ENCODE data around the gene BST1. TPM values are rescaled to one million over a fixed set of nuclear protein-coding genes. Genes with fewer than 3 reads are reported as not detected.

Gene BST1
- total and polyA plus RNA-seq, 3 donors from 2014 or later, result 1.1 to 6.9 (median 1.6) TPM

- H3K27me3 ChIP-seq, result no peaks in the 10 kb centered on the region
- no peaks in the 10 kb centered on the region for H3K36me3 ChIP-seq (ENCODE audit: low read depth, missing control alignments)
- intact Hi-C loops (cut with DNase I; ENCODE audit: low total_unique reads), result no loop called here
- H3K27ac ChIP-seq, result no peak overlapping the region
- H3K9me3 ChIP-seq, result no peaks in the 10 kb centered on the region
- WGBS, 2 donors, result 86 to 96% methylated on average over 2 of the region's 2 CpGs
- H3K4me1 ChIP-seq, result peaks cover 16% of the 10 kb centered on the region
- no peak for DNase-seq
- no peak overlapping the region for H3K4me3 ChIP-seq
- no peak for TF ChIP-seq POLR2A (IDR thresholded peaks at IDR 0.05)
- TF ChIP-seq, protein P1, sequence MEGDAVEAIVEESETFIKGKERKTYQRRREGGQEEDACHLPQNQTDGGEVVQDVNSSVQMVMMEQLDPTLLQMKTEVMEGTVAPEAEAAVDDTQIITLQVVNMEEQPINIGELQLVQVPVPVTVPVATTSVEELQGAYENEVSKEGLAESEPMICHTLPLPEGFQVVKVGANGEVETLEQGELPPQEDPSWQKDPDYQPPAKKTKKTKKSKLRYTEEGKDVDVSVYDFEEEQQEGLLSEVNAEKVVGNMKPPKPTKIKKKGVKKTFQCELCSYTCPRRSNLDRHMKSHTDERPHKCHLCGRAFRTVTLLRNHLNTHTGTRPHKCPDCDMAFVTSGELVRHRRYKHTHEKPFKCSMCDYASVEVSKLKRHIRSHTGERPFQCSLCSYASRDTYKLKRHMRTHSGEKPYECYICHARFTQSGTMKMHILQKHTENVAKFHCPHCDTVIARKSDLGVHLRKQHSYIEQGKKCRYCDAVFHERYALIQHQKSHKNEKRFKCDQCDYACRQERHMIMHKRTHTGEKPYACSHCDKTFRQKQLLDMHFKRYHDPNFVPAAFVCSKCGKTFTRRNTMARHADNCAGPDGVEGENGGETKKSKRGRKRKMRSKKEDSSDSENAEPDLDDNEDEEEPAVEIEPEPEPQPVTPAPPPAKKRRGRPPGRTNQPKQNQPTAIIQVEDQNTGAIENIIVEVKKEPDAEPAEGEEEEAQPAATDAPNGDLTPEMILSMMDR (IDR thresholded peaks at IDR 0.05), result no peak
These were observed 44.1 kb upstream of the BST1 start for GRCh38 chr4:15658781-15659180.

DNA sequence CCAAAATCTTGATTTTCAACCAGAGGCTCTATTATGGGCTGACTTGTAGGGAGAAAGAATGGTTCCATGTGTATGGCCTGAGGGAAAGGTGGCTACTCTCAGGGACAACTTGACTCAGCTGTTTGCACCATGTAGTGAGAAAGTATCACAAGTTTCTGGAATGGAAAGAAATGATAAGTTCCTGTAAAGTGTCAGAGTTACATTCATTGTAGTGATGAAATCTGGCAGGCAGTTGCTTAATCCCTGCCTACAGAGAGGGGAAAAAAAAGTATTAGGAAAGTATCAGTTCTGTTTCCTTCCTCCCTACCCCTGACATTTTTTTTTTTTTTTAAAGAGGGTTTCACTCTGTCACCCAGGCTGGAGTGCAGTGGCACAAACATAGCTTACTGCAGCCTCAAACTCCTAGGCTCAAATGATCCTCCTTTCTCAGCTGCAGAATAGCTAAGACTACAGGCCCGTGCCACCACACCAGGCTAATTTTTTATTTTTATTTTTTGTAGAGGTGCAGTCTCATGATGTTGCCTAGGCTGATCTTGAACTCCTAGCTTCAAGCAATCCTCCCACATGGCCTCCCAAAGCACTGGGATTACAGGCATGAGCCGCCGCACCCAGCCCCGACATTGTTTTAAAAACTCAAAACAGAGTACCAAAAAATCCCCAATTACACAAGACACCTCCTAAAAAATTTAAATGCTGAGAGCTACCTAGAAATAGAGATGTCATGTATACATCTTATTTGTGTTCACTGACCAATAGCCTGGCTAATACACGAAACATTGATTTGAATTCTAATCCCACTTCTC lies 42.9 kb upstream of the BST1 start:
- Histone ChIP-seq H3K4me3 (no peak overlapping the region), H3K36me3 (ENCODE audit: low read depth, missing control alignments) (no peaks in the 10 kb centered on the region), H3K4me1 (peaks cover 16% of the 10 kb centered on the region), H3K27ac (peak overlapping the region in 1 of 2 donors; percentile 15), H3K9me3 (no peaks in the 10 kb centered on the region), H3K27me3 (no peaks in the 10 kb centered on the region)
- intact Hi-C loops (cut with DNase I; ENCODE audit: low total_unique reads), result no loop called here
- DNase-seq, result no peak
- 86 to 90% methylated on average over 5 of the region's 5 CpGs for WGBS, 2 donors
- TF ChIP-seq, protein P1 (IDR thresholded peaks at IDR 0.05), result no peak
- no peak for TF ChIP-seq POLR2A (IDR thresholded peaks at IDR 0.05)

DNA sequence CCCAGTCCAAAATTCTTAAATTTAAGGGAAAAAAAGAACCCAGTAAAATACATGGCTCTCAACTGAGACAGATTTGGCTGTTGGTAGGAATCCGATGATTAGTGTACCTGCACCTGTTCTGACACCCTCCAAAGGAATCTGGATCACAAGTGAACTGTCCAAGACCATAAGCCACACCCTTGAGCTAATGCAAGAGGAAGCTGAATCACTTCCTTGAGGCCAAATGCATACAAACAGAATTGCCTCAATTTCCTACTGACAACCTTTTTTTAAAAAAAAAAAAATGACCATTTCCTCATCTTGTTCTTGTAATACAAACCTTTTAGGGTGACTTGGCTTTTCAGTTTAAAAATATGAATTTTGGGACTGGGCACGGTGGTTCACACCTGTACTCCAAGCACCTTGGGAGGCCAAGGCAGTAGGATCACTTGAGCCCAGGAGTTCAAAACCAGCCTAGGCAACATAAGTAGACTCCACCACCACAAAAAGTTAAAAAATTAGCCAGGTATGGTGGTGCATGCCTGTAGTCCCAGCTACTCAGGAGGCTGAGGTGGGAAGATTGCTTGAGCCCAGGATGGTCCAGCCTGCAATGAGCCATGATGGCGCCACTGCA lies 37.0 kb upstream of the BST1 start:
- no peak overlapping the region for H3K27ac ChIP-seq
- no peaks in the 10 kb centered on the region for H3K27me3 ChIP-seq
- no peak for TF ChIP-seq POLR2A (IDR thresholded peaks at IDR 0.05)
- TF ChIP-seq, protein P1 (IDR thresholded peaks at IDR 0.05), result no peak
- H3K9me3 ChIP-seq, result no peaks in the 10 kb centered on the region
- intact Hi-C loops (cut with DNase I; ENCODE audit: low total_unique reads), result no loop called here
- H3K36me3 ChIP-seq (ENCODE audit: low read depth, missing control alignments), result no peaks in the 10 kb centered on the region
- H3K4me1 ChIP-seq, result peaks cover 6% of the 10 kb centered on the region
- no peak overlapping the region for H3K4me3 ChIP-seq
- 88 to 92% methylated on average over 3 of the region's 3 CpGs for WGBS, 2 donors
- DNase-seq, result no peak

- Histone ChIP-seq H3K4me3 (no peak overlapping the region), H3K27ac (no peak overlapping the region), H3K36me3 (ENCODE audit: low read depth, missing control alignments) (no peaks in the 10 kb centered on the region), H3K27me3 (no peaks in the 10 kb centered on the region), H3K9me3 (no peaks in the 10 kb centered on the region), H3K4me1 (peaks cover 6% of the 10 kb centered on the region)
- intact Hi-C loops (cut with DNase I; ENCODE audit: low total_unique reads), result no loop called here
- TF ChIP-seq, protein P1 (IDR thresholded peaks at IDR 0.05), result no peak
- TF ChIP-seq POLR2A (IDR thresholded peaks at IDR 0.05), result no peak
- DNase-seq, result no peak
- WGBS, 2 donors, result 91 to 92% methylated on average over 4 of the region's 4 CpGs
These were observed 35.9 kb upstream of the BST1 start for GRCh38 chr4:15667006-15667405.

Measured in testis (tissue), 3 donors.